CD4-positive, alpha-beta T cell (primary cell): Measurements from ENCODE around the gene MCC. TPM values are rescaled to one million over a fixed set of nuclear protein-coding genes. Genes with fewer than 3 reads are reported as not detected.

Experiments
- ATAC-seq: fragments of 200-7000 bp; cut with Tn5 transposase; one replicate; pipeline ENCODE4 v1.10.0; 2022; ENCODE audit warnings: mild to moderate bottlenecking; ENCODE audit not compliant: poor library complexity
- CTCF ChIA-PET: fragments of 350-600 bp; sonication (Branson Sonifier 250); formaldehyde crosslinking; loops from one replicate; lab custom pipeline; 2021; ENCODE audit warnings: antibody characterized with exemption, inconsistent platforms; lab: Charles Lee
- POLR2A ChIA-PET: fragments of 350-600 bp; sonication (Branson Sonifier 250); formaldehyde crosslinking; loops from one replicate; lab custom pipeline; 2021; ENCODE audit warnings: antibody characterized with exemption, inconsistent platforms; lab: Charles Lee
- DNase-seq, 14 experiments: peaks; one replicate each; pipeline ENCODE4 v3.0.0-alpha.2; 2013 to 2020; ENCODE audit warnings: mixed read lengths in 2 of 14
- H3K27ac ChIP-seq, 2 donors: one replicate each; pipeline versions ENCODE4 v1.5.1 to v1.7.0; 2013; ENCODE audit warnings: low read length in 2 of 2, low read depth in 1 of 2, mild to moderate bottlenecking in 1 of 2
- H3K27me3 ChIP-seq, 2 experiments: 1 replicate in 1 of 2; 2 replicates in 1 of 2; pipeline versions ENCODE4 v1.6.1 to v1.7.0; 2013; ENCODE audit warnings: low read length in 2 of 2, control low read depth in 1 of 2, mild to moderate bottlenecking in 1 of 2, moderate library complexity in 1 of 2; ENCODE audit not compliant: insufficient read depth in 2 of 2, control insufficient read depth in 1 of 2
- H3K36me3 ChIP-seq: one replicate; pipeline ENCODE4 v1.6.1; 2013; ENCODE audit warnings: low read length, control low read depth; ENCODE audit not compliant: insufficient read depth
- H3K4me1 ChIP-seq: one replicate; pipeline ENCODE4 v1.6.1; 2013; ENCODE audit warnings: low read length, control low read depth; ENCODE audit not compliant: insufficient read depth
- H3K4me3 ChIP-seq: one replicate; pipeline ENCODE4 v1.5.1; 2013; ENCODE audit warnings: mild to moderate bottlenecking, low read length, moderate library complexity
- H3K9me3 ChIP-seq, 2 experiments: 1 replicate in 1 of 2; 2 replicates in 1 of 2; pipeline versions ENCODE4 v1.6.1 to v1.7.0; 2013; ENCODE audit warnings: low read length in 2 of 2, mild to moderate bottlenecking in 2 of 2, control low read depth in 1 of 2, moderate library complexity in 1 of 2; ENCODE audit not compliant: control insufficient read depth in 1 of 2, insufficient read depth in 1 of 2
- H3K27ac Mint-ChIP-seq: one replicate; pipeline ENCODE4 v1.8.0; 2020; ENCODE audit warnings: mixed read lengths
- H3K27me3 Mint-ChIP-seq: one replicate; pipeline ENCODE4 v1.8.0; 2021; ENCODE audit warnings: mixed read lengths
- H3K36me3 Mint-ChIP-seq: one replicate; pipeline ENCODE4 v1.8.0; 2021; ENCODE audit warnings: low read depth, mixed read lengths
- H3K4me1 Mint-ChIP-seq: one replicate; pipeline ENCODE4 v1.8.0; 2021; ENCODE audit warnings: low read depth, mixed read lengths
- H3K4me3 Mint-ChIP-seq: one replicate; pipeline ENCODE4 v1.8.0; 2020; ENCODE audit warnings: mild to moderate bottlenecking, mixed read lengths
- H3K9me3 Mint-ChIP-seq: one replicate; pipeline ENCODE4 v1.8.0; 2020; ENCODE audit warnings: mixed read lengths
- CTCF ChIP-seq: fragments of 200-600 bp; IDR thresholded peaks from one replicate; pipeline ENCODE4 v1.8.0; 2022; ENCODE audit warnings: antibody characterized with exemption, mild to moderate bottlenecking
- intact Hi-C, 2 experiments: fragments of 100-400 bp; cut with DNase I in 1 of 2; cut with micrococcal nuclease in 1 of 2; formaldehyde crosslinking; loops; one replicate each; pipeline versions ENCODE4 v1.15.1 to v1.9.0; 2023 to 2025; cut with DNase I, micrococcal nuclease
- total RNA-seq, 174 experiments: library from RNA in 2 of 174; stranded (reverse) in 2 of 174; gene quantifications; one replicate each; pipeline ENCODE4 v1.2.3 and lab custom pipeline; 2021 to 2026

MCC gene
- total RNA-seq, 2 experiments from 2014 or later: 3.2 to 3.3 TPM

DNA sequence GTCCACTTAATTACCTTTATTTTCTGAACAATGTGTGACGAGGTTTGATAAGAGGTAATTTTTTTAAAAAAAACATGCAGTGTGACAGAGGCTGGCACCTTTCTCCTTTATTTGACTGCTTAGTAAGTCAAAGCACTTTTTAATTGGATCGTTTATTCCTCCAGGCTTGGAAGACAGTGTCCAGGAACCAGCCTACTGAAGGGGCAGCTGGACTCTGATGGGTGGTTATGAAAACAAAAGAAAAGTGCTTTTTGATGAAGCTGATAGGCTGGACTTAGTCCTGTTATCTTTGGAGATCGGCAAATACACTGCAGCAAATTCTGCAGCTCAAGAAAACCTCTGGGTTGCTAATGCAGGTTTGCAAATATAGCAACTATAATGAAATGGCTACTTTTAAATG is 370.0 kb downstream of the MCC start:
- no peak for DNase-seq
- no peaks in the 10 kb centered on the region for H3K36me3 ChIP-seq
- no peaks in the 10 kb centered on the region for H3K4me1 Mint-ChIP-seq
- no peaks in the 10 kb centered on the region for H3K36me3 Mint-ChIP-seq
- H3K27me3 ChIP-seq: no peaks in the 10 kb centered on the region
- H3K4me1 ChIP-seq: no peaks in the 10 kb centered on the region
- intact Hi-C loops: no loop called here
- peaks cover 0 to 5% of the 10 kb centered on the region in 2 experiments for H3K9me3 ChIP-seq
- no peak for TF ChIP-seq CTCF
- CTCF ChIA-PET: no interaction called here
- H3K27ac Mint-ChIP-seq: no peak overlapping the region
- POLR2A ChIA-PET: no interaction called here
- H3K4me3 Mint-ChIP-seq: no peak overlapping the region
- no peak overlapping the region for H3K4me3 ChIP-seq
- no peak for ATAC-seq
- no peaks in the 10 kb centered on the region for H3K27me3 Mint-ChIP-seq
- H3K27ac ChIP-seq: no peak overlapping the region
- H3K9me3 Mint-ChIP-seq: no peaks in the 10 kb centered on the region

GRCh38 chr5:113117543-113118115 is 370.6 kb downstream of the MCC start:
- Mint-ChIP-seq H3K27ac (no peak overlapping the region), H3K27me3 (no peaks in the 10 kb centered on the region), H3K36me3 (no peaks in the 10 kb centered on the region), H3K4me1 (no peaks in the 10 kb centered on the region), H3K9me3 (no peaks in the 10 kb centered on the region), H3K4me3 (no peak overlapping the region)
- ChIA-PET POLR2A (interaction anchor here (0.6 kb wide), 1 partner anchor 44 kb away, joined by 3 read pairs; no protein-coding TSS in a partner anchor), CTCF (no interaction called here)
- DNase-seq: no peak
- Histone ChIP-seq H3K36me3 (no peaks in the 10 kb centered on the region), H3K27ac (no peak overlapping the region), H3K9me3 (peaks cover 0 to 5% of the 10 kb centered on the region in 2 experiments), H3K27me3 (no peaks in the 10 kb centered on the region), H3K4me3 (no peak overlapping the region), H3K4me1 (no peaks in the 10 kb centered on the region)
- ATAC-seq: no peak
- no peak for TF ChIP-seq CTCF
- intact Hi-C loops: no loop called here

GRCh38 chr5:113115956-113116355 is 372.3 kb downstream of the MCC start:
- ATAC-seq: no peak

More at GRCh38 chr5:113115956-113116355, 372.3 kb downstream of the MCC start:
- no peak overlapping the region for H3K4me3 Mint-ChIP-seq
- no peaks in the 10 kb centered on the region for H3K4me1 Mint-ChIP-seq
- no peak for DNase-seq
- intact Hi-C loops: no loop called here
- no peak overlapping the region for H3K4me3 ChIP-seq
- H3K27me3 Mint-ChIP-seq: no peaks in the 10 kb centered on the region
- H3K27me3 ChIP-seq: no peaks in the 10 kb centered on the region
- CTCF ChIA-PET: interaction anchor here (0.6 kb wide), 1 partner anchor 199 kb away, joined by 3 read pairs; no protein-coding TSS in a partner anchor
- no peak overlapping the region for H3K27ac Mint-ChIP-seq
- no peaks in the 10 kb centered on the region for H3K4me1 ChIP-seq
- POLR2A ChIA-PET: no interaction called here
- H3K36me3 Mint-ChIP-seq: no peaks in the 10 kb centered on the region
- H3K9me3 Mint-ChIP-seq: no peaks in the 10 kb centered on the region
- H3K27ac ChIP-seq: no peak overlapping the region
- peaks cover 0 to 5% of the 10 kb centered on the region in 2 experiments for H3K9me3 ChIP-seq
- H3K36me3 ChIP-seq: no peaks in the 10 kb centered on the region
- no peak for TF ChIP-seq CTCF
